PC-3 (cell line): ENCODE data around the gene SAFB.

Source experiments
- CTCF ChIP-seq: fragments of 300-600 bp; sonication (generic); conservative IDR thresholded peaks from 2 replicates; pipeline ENCODE4 v1.5.1; 2017; ENCODE audit warnings: antibody characterized with exemption, low read depth, mild to moderate bottlenecking, low read length
- EZH2 ChIP-seq: fragments of 300-600 bp; sonication (generic); IDR thresholded peaks from one replicate; pipeline ENCODE4 v1.6.1; 2017; ENCODE audit warnings: antibody characterized with exemption, mild to moderate bottlenecking, low read length; ENCODE audit not compliant: unreplicated experiment

- TF ChIP-seq EZH2 (no peak), CTCF (no peak)
These were observed 75.9 kb downstream of the SAFB start for GRCh38 chr19:5698635-5699422.
